GM12865 (cell line): ENCODE data around the gene TMEM170A.

Experiments
- DNase-seq: peaks from one replicate; pipeline ENCODE4 v3.0.0; 2010; ENCODE audit warnings: low read depth
- H3K4me3 ChIP-seq: 2 replicates; pipeline ENCODE4 v1.5.1; 2011; ENCODE audit warnings: mild to moderate bottlenecking, low read depth, low read length, control low read depth
- CTCF ChIP-seq: IDR thresholded peaks from 2 replicates; pipeline ENCODE4 v1.5.1; 2011; ENCODE audit warnings: low read length, control low read depth, low read depth, inconsistent platforms; ENCODE audit not compliant: insufficient read depth; ENCODE audit errors: missing control alignments

Gene TMEM170A

GRCh38 chr16:75479421-75479990, 15.0 kb upstream of the TMEM170A start:
- no peak for TF ChIP-seq CTCF
- H3K4me3 ChIP-seq, result no peak overlapping the region
- no peak for DNase-seq

- TF ChIP-seq CTCF, result no peak
- no peak for DNase-seq
- no peak overlapping the region for H3K4me3 ChIP-seq
Measured at GRCh38 chr16:75478480-75479345, 14.2 kb upstream of the TMEM170A start.

GRCh38 chr16:75477680-75478473, 13.4 kb upstream of the TMEM170A start:
- H3K4me3 ChIP-seq, result no peak overlapping the region
- DNase-seq, result no peak
- no peak for TF ChIP-seq CTCF

- no peak overlapping the region for H3K4me3 ChIP-seq
- no peak for DNase-seq
- no peak for TF ChIP-seq CTCF
Measured at GRCh38 chr16:75476817-75477216, 12.3 kb upstream of the TMEM170A start.

GRCh38 chr16:75475420-75475847, 10.9 kb upstream of the TMEM170A start:
- H3K4me3 ChIP-seq, result no peak overlapping the region
- no peak for DNase-seq
- TF ChIP-seq CTCF, result no peak

GRCh38 chr16:75472908-75473877, 8.7 kb upstream of the TMEM170A start:
- DNase-seq, result no peak
- TF ChIP-seq CTCF, result no peak
- H3K4me3 ChIP-seq, result no peak overlapping the region
